Fibroblast of gingiva (primary cell): ENCODE measurements around the gene BDKRB2.

ENCODE experiments used
- DNase-seq: peaks from one replicate; pipeline ENCODE4 v3.0.0-alpha.2; 2011; ENCODE audit warnings: low read depth

The BDKRB2 gene

DNA sequence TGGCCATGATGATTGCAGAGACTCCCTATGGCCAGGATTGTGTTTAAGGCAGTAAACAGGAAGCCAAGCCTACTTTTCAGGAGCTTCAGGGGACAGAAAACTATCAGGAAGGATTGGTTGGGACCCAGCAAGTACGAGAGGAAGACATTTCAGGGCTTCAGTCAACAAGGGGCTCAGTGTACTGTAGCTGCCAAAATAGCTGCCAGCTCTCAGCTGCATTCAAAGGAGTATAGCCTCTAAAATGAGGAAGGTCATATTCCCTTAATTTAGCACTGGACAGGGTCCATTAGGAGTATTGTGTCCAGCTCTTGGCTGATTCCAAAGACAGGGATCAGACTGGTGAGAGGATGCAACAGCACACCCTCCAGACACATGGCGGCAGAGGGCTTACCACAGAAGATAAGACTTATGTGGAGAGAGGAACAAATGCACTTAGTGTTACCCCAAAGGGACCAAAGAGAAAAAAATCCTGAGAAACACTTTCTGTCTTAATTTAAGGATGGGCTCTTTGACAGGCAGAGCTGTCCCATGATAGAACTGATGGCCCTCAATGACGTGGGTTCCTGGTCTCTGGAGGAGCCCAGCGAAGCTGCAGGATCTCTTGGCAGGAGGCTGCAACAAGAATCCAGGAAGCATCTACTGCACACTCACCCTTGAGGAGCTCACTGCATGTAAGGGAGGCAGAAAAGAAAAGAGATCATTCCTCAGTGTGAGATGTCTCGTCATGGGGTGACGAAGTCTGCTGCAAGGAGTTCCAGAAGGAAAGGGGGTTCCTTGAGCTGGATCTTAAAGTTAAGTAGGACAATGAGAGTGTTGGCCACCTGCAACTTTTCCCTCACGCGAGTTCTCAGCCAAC, 66.2 kb downstream of the BDKRB2 start:
- no peak for DNase-seq

DNA sequence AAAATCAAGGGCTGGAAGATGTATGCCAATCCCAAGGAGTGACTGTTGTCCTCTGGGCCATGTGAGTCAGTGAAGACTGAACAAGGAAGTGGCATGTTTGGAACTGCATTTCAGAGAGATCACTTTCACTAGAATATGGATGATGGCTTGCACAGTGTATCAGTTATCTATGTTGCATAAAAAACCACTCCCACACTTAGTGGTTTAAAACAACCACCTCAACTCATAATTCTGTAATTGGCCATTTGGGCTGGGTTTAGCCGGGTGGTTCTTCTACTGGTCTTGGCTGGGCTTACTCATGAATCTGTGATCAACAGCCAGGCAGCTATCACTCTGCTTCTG, 66.8 kb downstream of the BDKRB2 start:
- no peak for DNase-seq

DNA sequence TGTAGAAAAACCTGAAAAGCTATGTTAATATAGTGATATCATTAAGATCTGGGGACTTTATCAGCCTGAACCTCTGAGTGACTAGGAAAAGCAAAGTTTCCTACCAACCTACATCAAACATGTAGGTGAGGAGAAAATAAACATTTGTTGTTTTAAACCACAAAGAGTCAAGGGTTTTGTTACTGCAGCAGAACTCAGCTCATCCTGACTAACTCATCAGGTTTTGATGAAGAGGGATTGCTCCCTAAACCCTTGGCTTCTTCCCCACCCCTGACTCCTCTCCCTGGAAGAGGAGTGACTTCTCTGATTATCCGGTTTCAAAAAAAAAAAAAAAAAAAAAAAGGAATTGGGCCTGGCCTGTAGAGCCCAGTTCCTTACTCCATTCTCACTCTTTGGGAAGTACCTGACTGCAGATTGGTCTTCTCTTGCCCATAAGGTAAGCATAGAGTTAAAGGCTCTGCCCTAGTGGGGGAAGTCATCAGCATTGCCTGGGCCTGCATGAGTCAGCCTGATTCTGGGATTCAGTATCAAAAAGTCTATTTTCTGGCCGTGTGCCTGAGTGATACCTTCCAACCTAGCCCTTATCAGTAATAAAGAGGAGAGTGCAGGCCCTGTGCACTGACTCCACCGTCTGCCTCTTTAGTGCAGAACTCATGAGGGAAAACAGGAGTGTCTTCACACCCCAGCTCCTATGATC, 68.3 kb downstream of the BDKRB2 start:
- no peak for DNase-seq

DNA sequence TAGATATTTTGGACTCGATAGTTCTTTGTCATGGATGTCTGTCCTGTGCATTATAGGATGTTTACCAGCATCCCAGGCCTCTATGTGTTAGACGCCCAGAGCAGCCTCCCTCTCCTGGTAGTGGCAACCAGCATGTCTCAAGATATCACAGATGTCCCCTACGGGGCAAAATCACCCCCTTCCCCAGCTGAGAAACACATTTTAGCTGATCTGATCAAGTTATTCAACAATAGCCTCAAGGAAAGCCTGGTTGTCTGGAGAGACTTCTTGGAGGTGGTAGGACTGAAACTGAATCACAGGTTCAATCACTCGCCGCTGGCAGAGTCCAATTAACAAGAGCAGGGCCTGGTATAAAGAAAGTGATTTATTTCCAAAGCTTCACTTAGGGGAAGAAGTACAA, 69.0 kb downstream of the BDKRB2 start:
- DNase-seq = no peak

DNA sequence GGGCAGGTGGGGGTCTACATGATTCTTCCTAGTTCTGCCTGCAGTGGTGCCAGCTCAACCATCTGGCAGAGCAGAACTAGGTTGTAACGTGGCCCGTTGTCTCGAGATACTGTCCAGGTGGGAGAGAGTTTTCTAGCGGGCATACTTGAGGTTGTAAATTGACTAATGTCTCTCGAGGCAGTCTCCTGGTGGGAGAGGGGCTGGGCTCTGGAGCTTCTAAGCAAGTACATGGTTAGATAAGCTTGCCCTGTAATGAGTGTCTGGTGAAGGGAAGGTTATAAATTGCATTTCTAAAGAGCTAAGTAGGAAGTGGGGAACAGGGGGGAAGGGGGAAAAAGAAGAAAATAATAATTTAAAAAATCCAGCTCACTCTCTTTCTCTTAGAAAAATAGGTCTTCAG, 69.5 kb downstream of the BDKRB2 start:
- DNase-seq = no peak

DNA sequence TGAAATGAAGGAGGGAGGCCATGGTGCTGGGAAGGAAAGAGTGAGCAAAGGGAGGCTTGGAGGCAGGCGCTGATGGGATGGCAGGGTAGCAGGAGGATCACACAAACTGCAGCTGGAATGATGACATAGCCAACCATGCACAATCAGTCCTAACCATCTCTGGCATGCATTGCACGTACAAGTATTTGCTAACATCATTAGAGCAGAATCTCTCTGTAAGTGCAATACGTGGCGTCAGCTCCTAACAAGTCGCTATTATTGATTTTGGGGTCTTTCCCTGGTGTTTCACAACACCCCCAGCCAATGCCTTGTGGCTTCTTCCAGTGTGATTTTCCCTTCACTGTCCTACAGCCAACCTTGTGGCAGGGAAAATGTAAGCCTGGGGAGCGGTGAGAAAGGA, 69.9 kb downstream of the BDKRB2 start:
- peak; percentile 84 for DNase-seq

DNA sequence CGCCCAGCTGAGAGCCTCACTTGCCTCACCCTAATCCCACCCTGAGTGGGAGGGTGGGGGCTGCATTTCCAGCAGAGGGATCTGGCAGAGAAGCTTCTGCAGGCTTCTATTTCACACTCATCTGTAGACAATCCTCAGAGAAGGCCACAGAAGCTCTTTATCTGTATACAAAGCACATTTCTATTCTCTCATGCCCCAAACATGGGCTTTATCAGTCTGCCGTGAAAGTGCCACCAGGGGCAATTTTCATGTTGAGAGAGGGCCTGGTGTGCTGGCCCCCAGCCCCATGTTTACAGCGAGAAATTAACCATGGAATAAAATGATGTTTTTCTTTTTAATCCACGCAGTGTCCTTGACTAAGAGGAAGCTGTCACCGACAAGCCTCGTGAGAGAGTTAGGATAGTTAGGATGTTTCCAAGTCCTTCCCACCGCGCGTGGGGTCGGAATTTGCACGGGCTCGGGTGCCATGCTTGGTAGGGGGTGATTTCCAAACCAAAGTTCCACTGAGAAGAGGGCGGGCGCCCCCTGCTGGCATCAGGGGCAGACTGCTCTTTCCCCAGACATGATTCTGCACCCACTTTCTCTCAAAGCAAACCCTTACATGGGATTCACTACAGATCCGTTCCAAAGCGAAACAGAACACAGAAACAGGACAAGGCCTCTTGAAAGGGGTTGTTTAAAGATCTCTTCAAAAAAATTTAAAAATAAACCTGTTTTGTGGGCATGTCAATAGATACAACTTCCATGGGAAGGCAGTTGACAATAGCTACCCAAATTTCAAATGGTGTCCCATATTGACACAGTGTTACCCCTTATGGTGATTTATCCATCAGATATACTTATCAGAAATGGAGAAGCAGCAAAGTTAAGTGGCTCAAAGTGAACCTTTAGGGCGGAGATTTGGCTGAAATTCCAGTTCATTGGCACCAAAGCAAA, 70.8 kb downstream of the BDKRB2 start:
- DNase-seq = peak; percentile 77

DNA sequence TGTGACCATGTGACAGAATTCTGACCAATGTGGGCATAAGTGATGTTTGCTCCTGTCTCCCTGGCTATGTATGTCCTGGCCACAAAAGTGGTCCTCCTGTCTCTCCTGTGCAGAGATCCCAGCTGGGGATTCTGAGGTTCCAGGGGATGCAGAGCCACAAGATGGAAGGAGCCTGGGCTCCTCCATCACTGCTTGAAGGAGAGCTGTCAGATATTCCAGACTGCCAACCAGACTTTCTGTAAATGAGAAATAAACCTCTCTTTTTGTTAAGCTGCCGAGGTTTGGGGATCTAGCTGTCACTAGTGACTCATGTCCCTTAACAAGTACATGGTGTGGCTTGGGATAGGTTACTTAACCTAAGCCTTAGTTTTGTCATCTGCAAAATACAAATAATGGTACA, 73.3 kb downstream of the BDKRB2 start:
- no peak for DNase-seq

DNA sequence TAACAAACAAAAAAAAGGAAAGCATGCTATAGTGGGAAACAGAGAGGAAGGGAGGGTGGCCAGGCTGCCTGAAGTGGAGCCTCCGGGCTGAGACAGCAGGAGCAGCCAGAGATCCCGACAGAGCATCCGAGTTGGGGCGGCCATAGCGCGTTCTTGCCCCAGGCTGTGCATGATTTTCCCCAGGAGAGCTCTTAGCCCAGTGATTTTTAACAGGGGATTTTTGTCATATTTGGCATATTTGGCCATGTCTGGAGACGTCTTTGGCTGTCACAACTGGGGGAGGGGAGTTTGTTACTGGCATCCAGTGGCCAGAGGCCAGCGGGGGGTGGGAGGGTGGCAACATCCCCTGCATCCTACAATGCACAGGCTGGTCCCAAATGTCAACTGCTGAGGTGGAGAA, 74.9 kb downstream of the BDKRB2 start:
- peak; percentile 23 for DNase-seq

DNA sequence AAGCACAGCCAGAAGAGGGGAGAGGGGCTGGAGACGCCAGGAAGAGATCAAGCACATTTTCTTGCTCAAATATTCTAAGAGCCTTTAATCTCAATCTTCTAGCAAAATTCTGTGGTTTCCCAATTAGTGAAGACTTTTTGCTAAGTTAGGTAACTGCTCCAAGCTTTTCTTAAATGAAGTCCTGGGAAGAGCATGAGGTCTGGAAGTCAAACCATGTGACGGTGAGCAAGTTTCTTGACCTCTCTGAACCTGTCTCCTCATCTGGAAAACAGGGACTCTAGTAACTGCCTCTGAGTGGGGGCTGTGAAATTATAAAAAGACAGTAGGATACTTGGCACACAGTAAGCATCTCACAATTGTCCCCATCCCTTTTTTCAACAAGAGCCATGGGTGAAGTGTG, 75.5 kb downstream of the BDKRB2 start:
- DNase-seq = no peak

DNA sequence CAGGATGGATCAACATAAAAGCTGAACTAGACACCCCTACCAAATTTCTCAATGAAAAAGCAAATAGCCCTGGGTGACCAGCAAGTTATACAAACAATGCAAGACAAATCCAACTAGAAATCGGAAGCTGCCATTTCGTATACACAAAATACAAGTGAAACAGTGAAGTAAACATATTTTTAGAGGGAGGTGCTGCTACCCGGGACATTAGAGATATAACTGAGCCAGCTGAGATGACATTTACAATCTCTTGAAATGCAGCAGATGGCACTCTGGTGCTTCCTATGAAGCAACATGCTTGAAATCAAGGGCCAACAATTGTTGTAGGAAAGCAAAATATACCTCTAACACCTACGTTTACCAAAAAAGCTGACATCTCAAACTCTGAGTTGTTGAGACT, 76.8 kb downstream of the BDKRB2 start:
- no peak for DNase-seq

DNA sequence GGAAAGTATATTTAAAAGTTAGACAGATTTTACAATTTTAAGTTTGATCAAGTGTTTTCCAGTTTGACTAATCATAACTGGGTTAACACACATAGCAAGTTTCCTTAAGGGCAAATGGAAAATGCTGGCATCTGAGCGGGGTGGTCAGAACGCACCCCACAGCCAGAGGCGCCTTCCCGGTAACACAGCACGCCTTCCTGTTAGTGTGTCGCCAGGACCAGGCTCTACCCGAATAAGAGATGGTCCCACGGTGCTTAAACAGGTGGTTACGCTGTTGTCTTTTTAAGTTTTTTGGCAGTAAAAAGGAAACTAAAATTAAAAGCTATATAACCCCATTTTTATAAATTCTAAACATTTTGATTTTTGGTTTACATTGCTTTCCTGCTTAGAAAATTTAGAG, 79.4 kb downstream of the BDKRB2 start:
- no peak for DNase-seq

DNA sequence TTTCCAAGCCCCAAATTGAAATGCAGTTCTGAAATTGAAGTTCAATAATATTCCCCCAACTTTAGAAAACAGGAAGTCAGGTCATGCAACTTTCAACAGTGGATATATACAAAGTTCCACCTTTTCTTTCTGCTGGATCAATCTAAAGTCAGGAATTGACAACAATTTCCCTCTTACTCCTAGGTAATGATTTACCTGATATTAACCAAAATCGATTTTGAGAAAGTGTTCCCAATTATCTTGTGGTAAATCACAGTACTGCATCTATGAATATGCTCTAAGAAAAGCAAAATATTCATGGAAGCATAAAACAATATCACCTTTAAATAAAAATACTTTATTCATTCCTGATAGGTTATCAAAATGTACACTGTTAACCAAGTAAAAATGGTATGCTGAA, 79.8 kb downstream of the BDKRB2 start:
- DNase-seq = no peak

DNA sequence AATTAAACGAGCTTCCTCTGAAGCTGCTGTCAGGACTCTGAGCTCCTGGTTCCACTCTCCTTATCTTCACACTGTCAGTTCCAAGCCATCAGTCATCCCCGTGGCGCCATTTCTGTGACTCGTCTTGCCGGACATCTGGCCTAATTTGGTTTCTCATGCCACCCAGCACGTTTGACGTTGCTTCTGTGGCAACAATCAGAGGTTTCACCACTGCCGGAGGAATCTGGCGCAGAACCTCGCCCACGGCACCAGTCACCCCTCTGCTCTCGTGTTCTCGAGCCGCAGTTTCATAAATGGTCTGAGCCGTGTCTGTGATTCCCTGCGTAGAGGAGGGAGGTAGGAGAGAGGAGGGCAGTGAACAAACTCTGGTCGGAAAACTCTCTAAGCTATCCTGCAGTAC, 81.0 kb downstream of the BDKRB2 start:
- DNase-seq = no peak

DNA sequence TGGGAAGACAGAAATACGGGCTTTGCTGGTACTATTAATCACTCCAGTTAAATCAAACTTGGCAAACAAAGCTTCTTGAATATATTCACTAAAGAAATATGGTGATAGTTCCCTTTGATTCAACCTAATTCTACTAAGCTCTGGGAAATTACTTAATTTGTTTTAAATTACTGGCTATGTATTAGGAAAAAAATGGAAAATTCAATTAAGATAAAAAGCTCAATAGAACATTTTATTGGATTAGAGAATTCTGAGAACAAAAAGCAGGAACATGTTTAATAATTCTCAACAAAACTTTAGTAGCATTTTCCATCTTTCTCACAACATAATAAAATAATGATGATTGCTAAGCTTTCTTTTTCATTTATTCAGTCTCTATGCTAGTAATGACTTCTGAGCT, 81.6 kb downstream of the BDKRB2 start:
- no peak for DNase-seq

DNA sequence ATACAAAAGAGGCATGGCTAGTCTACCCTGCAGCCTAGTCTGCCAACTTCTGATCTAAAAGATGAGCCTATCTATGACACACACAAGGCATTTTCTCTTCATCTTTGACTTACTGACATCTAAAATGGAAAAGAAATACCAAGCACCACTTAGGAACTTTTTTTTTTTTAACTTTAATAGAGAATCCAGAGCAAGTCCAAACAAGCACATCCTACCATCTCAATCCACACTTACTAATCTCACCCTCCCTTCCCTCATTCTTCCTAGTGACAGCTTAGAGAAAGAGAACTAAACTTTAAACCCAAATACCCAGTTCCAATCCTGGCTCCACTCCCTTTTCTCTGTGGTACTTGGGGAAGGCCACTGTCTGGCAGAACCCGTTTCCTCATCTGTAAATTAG, 83.2 kb downstream of the BDKRB2 start:
- no peak for DNase-seq
